Pulmonary artery endothelial cell (primary cell): ENCODE data around the gene IRF2BP2. TPM values are rescaled to one million over a fixed set of nuclear protein-coding genes. Genes with fewer than 3 reads are reported as not detected.

Experiments
- DNase-seq: peaks from one replicate; pipeline ENCODE4 v3.0.0-alpha.2; 2011; ENCODE audit warnings: low read depth, low spot score
- total RNA-seq: library from RNA; depleted of rRNA; stranded (reverse); fragments of >200 nt; gene quantifications from 2 replicates; pipeline ENCODE4 v1.2.3, GENCODE V29; 2014

IRF2BP2 gene
- total RNA-seq, 1 donor from 2014 or later = 62.4 TPM

GRCh38 chr1:234613128-234613875 is 3.3 kb upstream of the IRF2BP2 start:
- no peak for DNase-seq

GRCh38 chr1:234612352-234613127 is 2.6 kb upstream of the IRF2BP2 start:
- peak; percentile 93 for DNase-seq

- DNase-seq = no peak
Measured at GRCh38 chr1:234611847-234612351, 1.9 kb upstream of the IRF2BP2 start.

GRCh38 chr1:234611225-234611846 is 1.4 kb upstream of the IRF2BP2 start:
- no peak for DNase-seq

GRCh38 chr1:234610666-234611224 is 767 bp upstream of the IRF2BP2 start:
- DNase-seq = no peak

- DNase-seq = no peak
Measured at GRCh38 chr1:234609691-234610042, 311 bp downstream of the IRF2BP2 start.

- no peak for DNase-seq
Measured at GRCh38 chr1:234608911-234609690, 877 bp downstream of the IRF2BP2 start.

- DNase-seq = peak; percentile 87
Measured at GRCh38 chr1:234608025-234608910, 1.7 kb downstream of the IRF2BP2 start.

- DNase-seq = no peak
Measured at GRCh38 chr1:234607109-234608024, 2.6 kb downstream of the IRF2BP2 start.

GRCh38 chr1:234606784-234607108 is 3.2 kb downstream of the IRF2BP2 start:
- DNase-seq = no peak

- DNase-seq = no peak
Measured at GRCh38 chr1:234605983-234606783, 3.8 kb downstream of the IRF2BP2 start.

GRCh38 chr1:234605399-234605982 is 4.5 kb downstream of the IRF2BP2 start:
- DNase-seq = no peak

GRCh38 chr1:234604495-234605398 is 5.2 kb downstream of the IRF2BP2 start:
- DNase-seq = no peak

GRCh38 chr1:234603221-234604204 is 6.5 kb downstream of the IRF2BP2 start:
- DNase-seq = no peak

GRCh38 chr1:234602334-234603220 is 7.4 kb downstream of the IRF2BP2 start:
- peak; percentile 78 for DNase-seq
